ENCODE data around the gene BEND5. TPM values are rescaled to one million over a fixed set of nuclear protein-coding genes. Genes with fewer than 3 reads are reported as not detected.

BEND5 gene
- polyA plus RNA-seq, 5 donors: 28.3 to 41.0 (median 31.5) TPM

DNA sequence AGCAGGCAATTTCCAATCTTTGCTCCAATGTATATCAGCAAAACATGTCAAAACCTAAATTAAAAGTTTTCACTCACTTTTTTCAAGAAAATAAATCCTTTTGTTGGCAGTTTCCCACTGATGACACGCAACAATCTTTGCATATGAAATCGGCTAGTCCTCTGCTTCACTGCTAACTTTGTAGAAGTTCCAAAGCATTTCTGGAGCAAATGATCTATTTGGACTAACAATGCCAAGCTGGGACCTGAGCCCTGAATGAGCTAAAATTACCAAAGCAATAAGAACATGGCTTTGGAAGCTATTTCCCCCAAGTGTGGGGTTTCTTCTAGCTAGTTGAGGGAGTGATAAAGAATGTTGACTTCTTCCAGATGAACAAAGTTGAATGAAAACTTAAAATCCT is 5.1 kb downstream of the BEND5 start:
- DNase-seq: peak in 1 of 2 donors; percentile 42

DNA sequence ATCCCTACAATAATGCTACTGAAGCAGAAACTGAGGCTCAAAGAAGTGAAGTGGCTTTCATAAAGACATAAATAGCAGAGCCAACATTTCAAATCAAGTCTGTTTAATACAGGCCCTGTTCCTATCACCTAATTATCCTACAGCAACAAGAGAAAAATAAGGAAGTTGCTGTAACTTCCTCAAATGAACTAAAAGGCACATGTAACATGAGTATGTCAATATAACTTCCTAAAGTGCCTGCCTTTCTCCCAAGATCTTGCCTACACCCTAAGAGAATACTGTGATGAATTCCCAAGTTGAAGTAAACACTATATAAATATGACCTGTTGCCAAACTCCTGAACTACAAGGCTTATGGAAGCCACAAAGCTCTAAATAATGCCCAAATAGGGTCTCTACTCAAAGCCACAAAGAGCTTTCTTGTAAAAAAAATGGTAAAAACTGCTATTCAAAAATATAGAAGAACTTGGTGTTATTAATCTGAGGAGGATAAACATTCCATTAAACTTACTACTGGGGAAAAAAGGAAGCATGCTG is 8.6 kb downstream of the BEND5 start:
- DNase-seq: peak in 1 of 2 donors; percentile 29

DNA sequence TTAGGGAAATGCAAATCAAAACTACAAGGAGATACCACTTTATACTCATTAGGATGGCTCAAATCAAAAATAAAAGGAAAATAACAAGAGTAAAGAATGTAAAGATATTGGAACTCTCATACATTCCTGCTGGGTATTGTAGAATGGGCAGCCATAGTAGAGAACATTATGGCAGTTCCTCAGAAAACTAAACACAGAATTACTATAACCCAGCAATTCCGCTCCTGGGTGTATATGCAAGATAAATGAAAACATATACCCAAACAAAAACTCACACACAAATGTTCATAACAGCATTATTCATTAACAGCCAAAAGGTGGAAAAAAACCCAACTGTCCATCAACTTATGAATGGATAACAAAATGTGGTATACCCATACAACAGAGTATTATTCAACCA is 11.4 kb downstream of the BEND5 start:
- no peak for DNase-seq

DNA sequence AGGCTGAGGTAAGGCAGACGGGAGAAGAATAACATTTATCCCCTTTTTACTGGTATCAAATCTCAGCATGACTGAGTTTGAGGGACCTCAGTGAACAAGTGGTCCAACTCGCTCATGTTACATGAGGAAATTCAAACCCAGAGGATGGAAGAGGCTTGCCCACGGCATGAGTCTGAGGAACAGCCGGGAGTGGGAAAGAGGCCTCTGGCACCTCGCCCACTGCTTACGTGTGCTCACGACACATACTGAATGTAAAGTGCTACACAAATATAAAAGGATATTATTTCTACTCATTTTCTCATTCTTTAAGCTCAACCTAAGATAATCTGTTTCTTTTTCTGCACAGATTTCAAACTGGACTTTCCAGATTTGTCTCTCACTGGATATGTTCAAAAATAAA is 14.7 kb downstream of the BEND5 start:
- peak in 1 of 2 donors; percentile 27 for DNase-seq

DNA sequence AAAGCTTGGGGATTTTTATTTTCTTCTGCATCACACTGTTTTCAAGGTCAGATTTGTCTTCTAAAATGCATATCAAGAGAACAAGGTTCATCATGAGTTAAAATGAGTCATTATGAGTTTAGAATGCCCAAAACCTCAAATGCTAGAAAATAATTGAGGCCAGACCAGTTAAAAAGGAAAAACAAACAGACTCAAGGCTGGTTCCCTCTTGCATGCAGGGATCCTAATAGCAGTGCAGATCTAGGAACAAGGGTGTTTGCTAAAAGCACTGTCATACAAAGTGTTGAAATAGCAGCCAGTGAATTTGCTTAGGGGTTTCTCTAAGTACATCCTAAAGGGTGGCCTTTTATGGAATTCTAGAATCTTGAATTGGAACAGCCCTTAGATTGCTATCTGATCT is 15.3 kb downstream of the BEND5 start:
- DNase-seq: no peak

DNA sequence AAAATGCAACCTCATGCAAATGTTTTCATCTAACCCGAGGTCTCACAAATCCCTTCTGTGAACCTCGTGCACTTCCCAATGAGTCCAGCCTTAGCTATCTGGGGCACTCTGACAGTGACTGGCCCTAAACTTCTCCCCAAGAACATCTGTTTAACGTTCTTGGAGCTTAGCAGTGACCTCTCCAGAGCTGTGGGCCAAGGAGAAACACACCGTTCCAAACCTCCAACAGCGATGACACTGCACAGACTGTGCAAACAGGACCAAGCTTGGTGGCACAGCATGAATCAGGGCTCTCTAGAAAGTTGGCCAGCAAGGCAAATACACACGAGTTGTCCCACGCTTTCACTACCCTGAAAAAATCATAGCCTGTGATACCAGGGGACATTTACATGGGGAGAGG is 15.8 kb downstream of the BEND5 start:
- no peak for DNase-seq

DNA sequence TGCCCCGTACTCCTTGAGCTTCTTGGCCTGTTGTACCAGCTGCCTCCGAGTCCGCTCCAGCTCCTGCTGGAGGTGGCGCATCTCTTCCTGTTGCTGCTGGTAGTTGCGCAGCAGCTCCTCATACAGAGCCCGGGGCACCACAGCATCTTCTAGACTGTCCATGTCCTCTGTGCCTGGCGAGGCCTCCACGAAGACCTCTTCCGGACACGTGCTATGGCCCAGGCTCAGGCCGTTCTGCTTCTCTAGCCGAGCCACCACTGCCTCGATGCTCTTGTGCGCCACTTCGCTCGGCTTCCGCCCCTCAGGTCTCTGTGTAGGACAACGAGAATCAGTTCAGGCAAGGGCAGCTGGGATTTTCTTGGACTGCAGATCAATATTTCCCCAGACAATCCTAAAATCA is 17.7 kb downstream of the BEND5 start:
- no peak for DNase-seq

DNA sequence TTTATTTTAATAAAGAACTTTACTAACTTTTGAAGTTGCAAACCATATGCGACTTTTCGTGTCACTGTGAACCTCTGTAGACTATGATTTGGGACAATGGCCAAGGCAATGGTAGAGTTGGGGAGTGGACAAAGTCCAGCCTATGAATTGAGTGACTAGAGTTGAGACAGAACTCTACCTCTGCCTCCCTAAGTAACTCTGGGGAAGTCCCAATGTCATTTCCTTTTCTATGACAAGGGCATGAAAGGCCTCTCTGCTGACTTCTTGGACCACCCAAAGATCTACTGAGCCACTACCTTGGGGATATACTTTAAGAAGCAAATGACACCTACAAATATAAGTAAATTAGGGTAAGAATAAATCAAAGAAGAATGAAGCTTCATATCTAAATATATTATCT is 19.3 kb downstream of the BEND5 start:
- no peak for DNase-seq

DNA sequence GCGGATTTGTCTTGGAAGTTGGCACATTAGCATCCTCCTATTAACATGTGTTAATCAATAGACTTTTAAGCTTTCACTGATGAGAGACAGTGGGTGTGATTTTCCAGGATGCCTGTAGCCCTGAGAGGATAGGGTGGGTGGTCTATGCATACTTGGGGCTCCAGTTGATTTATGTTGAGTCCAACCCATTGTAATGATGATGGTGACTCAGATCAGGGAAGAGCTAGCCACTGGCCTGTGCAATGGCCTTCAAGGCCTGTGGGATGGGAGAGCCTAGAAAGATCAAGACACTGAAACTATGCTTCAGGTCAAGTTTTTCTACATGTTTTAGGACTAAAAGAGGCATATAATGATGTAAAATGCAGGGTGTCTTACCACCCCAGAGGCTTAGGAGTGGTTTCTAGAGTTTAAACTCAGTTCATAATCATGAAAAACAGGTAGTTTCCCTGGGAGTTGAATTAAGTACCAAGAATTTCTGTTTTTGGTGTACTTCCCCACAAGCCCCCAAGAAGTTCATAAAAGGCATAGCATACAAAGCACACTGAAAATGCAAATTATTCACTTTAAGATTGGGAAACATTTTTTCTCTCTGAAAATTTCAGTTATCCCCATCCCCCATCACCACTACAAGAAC is 19.9 kb downstream of the BEND5 start:
- no peak for DNase-seq

DNA sequence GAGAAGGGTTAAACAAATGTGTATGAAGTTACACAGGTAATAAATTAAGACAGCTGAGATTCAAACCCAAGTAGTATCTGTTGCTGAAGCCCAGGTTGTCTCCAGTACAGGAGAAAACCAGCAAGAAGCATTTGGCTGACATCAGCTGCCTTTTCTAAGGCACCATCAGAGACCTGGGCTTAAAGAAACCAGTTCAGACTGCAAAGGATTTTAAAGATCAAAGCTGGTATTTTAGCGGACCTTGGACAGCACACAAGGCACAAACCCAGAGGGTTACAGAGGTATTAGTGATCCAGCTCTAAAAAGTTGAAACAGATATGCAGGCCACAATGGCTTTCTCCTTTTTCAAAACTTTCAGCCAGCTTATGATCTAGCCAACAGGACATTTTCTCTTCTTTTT is 23.4 kb downstream of the BEND5 start:
- DNase-seq: no peak

DNA sequence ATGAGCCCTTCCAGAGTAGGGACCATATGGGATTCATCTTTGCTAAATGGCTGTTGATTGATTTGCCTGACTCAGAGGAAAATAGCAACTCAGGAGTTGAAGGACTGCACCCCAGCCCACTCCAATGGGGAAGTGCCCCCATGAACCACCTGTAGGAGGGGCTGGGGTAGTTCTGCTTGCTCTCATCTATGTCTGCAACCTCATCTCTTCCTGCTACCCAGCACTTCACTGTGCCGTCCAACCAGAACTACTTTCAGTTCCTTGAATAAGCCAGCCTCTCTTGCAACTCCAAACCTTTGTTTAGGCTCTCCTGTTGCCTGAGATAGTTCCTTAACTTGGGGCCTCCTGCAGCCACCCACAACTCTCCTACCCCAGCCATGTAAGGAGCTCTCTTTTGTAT is 26.6 kb downstream of the BEND5 start:
- no peak for DNase-seq

DNA sequence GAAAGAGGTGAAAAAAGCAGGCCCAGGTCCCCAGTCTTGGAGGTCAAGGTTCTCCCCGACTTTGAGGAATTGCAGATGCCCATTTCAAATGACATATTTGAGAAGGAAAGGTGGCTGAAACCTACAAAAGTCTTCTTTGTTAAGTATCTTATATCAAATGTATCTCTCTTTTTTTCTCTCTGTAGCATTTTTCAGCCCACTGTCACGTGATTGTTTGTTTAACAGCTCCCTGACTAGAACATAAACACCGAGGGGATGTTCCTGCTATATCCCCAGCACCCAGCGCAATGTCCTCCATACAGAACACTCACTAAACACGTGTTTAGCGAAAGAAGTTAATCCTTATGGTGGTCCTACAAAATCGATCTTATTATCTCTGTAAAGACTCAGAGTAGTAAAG is 27.6 kb downstream of the BEND5 start:
- DNase-seq: no peak

DNA sequence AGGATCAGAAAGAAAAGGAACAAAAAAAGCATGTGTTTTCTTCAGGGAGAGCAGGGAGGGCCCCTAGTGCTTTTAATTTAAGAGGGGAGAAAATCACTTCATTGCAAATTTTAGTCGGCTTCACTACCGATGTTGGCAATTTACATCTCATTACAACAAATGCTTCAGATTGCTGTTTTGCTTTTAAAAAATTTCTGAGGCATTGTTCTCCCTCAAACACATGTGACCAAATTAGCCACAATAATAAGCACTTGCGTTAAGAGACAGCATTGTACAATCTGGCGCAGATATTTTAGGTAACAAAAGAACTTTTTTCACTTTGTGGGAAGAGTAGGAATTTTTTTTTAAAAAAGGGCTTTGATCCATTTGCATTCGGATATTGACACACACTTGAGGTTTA is 29.8 kb downstream of the BEND5 start:
- no peak for DNase-seq

DNA sequence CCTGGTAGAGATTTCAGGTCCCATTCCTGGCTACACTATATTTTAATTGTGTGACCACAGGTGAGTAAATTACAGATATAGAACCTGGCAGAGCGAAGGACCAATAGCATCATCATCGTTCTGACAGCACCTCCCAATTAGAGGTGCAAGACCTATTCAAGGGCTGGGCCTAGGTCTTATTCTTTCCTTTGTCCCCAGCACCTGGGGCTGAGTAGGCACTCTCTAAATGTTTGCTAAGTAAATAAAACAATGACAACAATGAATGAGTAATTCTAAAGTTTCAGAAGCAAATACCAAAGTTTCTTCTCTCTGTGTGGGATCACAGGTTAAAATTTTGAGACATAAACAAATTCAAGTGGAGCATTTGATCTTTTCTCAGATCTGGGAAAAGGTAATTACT is 32.7 kb downstream of the BEND5 start:
- no peak for DNase-seq

DNA sequence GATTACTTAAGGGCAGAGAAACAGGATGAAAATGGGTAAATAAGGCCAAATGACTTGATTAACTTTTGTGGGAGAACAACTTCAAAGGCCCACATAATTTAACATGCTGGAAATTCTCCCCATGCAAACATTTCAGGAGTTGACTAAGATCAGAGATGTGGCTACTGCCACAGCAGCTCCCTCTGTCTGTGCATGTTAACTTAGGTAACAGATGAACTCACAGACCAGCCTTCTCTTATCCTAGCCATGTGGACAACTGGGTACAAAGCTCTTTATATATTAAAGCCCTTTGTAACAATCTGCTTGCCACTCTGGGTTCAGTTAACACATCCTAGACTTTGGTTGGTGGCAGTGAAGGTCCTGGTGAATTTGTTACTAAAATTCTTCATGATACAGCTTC is 33.2 kb downstream of the BEND5 start:
- no peak for DNase-seq

DNA sequence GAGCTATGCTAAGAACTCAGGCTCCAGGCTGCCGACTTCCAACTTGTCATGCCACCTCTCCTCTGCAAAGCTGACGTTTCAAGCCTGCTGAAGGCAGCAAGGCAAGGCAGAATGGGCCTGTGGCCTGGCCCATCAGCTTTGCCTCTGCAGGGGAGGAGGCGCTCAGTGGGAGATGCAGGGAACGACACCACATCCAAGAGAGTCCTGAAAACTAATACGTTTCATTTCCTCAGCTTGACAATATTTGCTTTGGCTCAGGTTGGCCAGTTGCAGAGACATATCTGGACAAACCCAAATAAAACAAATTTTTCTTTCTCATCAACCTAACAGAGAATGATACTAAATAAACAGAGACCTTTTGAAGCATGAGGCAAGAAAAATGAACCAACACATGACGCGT is 35.3 kb downstream of the BEND5 start:
- no peak for DNase-seq

DNA sequence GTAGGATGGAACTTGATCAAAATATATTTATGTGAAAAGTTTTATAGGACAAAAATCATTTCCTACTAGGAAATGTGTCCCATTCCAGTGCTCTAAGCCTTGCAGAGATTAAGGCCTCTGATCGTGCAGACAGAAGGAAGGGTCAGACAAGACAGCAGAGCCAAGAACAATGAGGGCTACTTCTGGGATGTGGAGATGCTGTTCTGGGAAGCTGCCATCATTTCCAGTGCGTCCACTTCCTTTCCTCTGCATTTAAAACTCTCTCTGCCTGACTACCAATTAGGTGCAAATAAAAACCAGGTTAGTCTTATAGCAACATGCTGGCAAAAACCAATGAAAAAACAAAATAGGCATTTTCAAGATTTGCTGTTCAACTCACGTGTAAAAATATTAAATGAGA is 36.1 kb downstream of the BEND5 start:
- DNase-seq: no peak

DNA sequence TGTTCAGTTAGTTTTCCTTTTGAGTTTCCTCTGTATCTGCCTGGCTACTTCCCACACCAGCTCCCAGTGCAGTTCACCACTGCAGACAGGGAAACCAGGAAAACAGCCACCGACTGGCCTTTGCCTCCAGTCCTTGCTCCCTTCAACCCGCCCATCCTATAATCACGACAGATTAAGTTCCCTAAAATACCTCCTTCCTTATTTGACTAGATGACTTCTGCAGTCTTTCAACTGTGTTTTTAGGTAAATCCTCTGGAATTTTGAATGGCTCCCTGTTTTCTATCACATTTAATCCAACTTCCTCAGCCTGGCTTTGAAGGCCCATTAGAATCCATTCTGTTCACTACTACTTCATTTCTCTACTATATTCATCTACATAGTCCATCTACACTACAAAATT is 37.6 kb downstream of the BEND5 start:
- no peak for DNase-seq

DNA sequence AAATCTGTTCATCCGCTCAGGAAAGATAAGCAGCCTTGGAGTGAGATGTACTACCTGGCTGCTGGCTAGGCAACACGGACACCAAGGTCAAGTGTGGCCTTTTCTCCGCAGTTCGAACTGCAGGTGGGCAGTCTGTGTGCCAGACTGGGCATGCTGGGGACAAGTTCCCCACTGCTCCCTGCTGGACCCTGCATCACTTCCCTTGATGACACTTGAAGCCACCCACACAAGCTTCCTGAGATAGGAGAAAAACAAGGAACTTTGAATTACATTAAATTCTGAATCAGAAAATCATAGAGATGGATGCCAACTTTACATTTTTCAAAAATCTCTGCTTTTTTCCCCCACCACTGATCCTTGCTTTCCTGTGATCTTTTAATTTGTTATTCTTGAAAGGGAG is 38.3 kb downstream of the BEND5 start:
- DNase-seq: no peak

DNA sequence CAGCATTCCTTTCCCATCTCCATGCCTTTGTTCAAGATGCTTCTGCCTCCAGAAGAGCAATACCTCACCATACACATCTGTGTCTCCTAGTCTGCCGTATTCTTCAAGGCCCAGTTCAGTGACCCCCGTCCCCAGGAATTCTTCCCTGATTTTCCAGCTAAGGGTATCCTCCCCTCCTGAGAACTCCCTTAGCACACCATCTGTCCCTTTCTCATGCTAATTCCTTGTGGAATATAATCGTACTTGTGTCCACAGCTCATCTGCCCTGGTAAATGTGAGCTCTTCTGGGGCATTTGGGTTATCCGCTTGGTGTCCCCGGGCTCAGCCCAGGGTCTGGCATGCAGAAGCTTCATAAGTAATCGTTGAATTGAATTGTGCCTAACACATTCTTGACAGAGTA is 40.9 kb downstream of the BEND5 start:
- no peak for DNase-seq

DNA sequence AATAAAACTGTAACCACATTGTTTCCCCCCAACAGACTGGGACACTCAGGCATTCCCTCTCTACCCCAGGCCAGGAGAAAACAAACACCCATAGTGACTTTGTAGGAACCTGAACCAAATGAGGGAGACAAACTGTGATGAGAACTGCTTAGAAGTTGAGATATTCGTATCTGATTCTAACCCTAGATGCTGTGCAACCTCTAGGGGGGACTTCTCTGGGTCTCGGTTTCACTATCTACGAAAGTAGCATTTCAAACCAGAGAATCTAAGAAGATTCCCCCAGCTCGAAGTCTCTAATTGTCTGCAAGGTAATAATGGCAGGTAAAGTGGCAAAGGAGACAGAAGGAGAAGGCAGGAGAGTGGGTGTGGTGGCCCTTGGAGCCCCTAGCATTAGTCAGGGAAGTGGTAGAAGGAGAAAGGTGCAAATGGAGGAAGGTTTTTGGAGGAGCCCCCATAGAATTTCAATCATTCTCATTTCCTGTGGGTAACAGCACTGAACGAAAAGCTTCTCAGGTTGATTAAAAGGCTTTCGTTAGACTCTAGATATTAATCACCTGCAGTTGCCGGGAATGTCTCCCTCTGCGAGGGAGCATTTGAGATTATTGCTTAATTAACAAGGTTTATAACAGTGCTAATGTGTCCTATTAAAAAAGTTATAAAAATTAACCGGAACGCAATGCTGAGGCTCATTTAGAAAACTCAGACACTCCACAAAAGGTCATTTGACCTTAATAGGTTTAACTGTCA is 46.4 kb downstream of the BEND5 start:
- DNase-seq: no peak

DNA sequence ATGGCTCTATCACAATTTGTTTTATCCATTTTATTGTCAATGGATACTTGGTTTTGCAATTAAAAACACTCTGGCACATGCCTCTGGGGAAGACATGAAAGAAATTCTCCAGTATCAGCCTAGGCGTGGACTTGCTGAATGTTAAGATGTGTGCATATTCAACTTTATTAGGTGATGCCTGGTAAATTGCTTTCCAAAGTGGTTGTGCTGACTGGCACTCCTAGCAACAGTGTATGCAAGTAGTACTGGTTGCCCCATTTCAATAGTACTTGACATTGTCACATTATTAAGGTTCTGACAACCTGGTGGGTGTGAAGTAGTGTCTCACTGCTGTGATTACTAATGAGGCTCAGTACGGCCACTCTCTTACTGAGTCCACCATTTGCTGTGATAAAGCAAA is 48.1 kb downstream of the BEND5 start:
- no peak for DNase-seq

DNA sequence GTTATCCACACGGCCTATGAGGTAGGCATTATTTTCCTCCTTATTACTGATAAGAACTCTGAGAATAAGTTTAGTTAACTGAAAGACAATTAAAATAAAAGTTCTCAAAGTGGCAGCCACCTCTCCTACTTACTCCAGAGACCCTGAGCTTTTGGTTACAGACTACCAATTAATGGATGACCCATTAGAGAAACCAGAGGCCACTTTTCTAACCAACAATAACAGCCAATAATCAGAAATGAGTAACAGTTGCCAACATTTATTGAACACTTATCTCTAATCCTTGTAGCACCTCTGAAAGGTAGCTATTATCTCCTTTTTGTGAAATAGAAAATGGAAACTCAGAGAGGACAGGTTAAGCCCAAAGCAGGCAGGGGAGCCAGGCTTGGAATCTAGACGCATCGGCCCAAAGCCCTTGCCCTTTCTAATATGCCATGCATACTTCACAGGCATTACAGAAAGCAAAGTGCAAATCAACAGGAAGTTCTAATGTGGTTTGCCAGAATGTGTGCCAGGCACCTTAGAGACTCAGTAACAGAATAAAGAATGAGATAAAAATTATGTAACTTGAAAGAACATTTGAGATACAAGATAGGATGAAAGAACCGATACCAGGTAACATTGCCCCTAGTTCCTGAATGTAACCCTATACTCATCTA is 50.0 kb downstream of the BEND5 start:
- DNase-seq: no peak
